GM20000 (cell line): ENCODE results near the gene RAD21L1.

Experiments used
- DNase-seq: peaks from one replicate; pipeline ENCODE4 v3.0.0; 2012; ENCODE audit warnings: low spot score
- TF ChIP-seq, protein P1 (sequence below): IDR thresholded peaks from 2 replicates; pipeline ENCODE4 v1.5.1; 2012; ENCODE audit warnings: mild to moderate bottlenecking, control low read depth; ENCODE audit errors: extremely low read depth, missing control alignments

The RAD21L1 gene

DNA sequence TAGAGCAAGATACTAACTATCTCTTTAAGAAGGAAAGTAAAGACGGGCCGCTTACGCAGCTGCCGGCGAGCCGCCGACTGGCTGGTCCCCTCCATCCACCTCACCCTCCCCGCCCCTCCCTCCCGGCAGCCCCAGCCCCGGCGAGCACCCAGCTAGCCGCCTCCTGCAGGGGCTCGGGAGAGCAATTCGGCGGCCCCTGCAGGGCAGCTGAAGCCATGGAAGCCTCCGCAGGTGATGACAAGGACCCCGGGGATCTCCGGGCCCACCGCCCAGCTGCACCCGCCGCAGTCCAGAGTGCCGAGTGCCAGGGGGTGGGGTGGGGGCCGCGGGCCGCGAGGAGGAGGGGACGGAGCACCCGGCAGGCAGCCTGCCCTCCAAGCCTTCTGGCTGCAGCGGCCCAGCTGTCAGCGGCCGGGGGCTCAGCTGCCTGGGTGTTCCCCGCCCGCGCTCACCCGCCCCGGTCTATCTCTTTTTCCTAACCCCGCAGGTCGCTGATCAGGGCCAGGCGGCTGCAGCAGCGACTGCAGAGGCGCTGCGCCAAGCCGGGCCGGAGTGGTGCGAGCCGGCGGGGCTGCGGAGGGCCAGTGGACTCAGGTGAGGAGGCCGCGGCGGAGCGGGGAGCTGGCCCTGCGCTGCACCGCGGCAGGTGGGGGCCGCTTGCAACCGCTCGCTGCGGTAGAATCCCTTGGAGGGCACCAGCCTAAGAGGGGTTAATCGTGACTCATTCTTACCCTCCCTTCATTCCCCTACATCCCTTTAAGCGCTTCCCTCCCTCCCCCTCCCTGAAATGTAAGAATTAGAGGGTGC lies 40.5 kb downstream of the RAD21L1 start, which contains the start of gene SNPH:
SNPH (plus strand) TSS at position 128 of the 807 bp plus-strand sequence. CDS start 29,946 bp downstream, outside the sequence.
- TF ChIP-seq, protein P1, sequence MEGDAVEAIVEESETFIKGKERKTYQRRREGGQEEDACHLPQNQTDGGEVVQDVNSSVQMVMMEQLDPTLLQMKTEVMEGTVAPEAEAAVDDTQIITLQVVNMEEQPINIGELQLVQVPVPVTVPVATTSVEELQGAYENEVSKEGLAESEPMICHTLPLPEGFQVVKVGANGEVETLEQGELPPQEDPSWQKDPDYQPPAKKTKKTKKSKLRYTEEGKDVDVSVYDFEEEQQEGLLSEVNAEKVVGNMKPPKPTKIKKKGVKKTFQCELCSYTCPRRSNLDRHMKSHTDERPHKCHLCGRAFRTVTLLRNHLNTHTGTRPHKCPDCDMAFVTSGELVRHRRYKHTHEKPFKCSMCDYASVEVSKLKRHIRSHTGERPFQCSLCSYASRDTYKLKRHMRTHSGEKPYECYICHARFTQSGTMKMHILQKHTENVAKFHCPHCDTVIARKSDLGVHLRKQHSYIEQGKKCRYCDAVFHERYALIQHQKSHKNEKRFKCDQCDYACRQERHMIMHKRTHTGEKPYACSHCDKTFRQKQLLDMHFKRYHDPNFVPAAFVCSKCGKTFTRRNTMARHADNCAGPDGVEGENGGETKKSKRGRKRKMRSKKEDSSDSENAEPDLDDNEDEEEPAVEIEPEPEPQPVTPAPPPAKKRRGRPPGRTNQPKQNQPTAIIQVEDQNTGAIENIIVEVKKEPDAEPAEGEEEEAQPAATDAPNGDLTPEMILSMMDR, result no peak
- DNase-seq, result peak; percentile 80

DNA sequence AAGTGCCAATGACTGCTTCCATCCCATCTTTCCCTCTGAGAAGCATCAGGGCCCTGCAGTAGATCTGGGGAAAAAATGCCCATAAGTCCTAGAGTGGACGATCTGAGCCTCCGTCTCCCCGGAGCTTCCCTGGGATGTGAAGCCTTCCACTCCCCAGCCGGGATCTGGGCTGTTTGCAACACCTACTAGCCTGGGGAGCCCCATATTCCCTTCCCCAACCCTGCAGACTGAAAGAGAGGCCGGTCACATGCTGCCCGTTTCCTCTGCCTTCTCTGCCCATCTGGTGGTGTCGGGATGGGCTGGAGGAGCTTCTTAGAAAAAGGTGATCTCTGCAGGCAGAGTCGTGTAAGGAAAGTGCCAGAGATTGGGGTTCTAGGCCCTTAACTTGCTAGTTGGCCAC lies 41.3 kb downstream of the RAD21L1 start:
- TF ChIP-seq, protein P1, result no peak
- DNase-seq, result peak; percentile 4

DNA sequence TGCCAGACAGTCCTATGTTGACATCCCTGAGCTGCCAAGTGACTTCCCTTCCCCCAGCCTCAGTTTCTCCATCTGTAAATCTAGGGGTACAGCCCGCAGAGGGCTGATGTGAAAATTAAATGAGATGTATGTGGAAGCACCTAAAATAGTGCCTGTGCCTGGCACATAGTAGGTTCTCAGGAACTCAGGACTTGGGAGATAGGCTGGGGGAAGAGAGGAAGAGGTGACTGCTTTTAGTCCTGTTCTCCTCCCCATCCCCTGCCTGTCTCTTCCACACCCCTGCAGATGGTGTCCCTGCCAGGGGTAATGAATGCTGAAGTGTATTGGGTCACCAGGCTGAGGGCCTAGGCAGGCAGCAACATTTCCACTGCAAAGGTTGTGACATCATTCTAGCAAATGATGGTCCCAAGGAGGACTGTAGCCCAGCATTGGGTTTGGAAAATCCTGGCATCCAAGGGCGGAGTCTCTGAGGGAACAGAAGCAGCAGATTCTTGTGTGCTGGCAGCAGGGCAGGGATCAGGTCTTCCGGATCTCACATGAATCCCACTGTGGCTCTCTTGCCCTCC lies 42.0 kb downstream of the RAD21L1 start:
- TF ChIP-seq, protein P1, result no peak
- peak; percentile 2 for DNase-seq

DNA sequence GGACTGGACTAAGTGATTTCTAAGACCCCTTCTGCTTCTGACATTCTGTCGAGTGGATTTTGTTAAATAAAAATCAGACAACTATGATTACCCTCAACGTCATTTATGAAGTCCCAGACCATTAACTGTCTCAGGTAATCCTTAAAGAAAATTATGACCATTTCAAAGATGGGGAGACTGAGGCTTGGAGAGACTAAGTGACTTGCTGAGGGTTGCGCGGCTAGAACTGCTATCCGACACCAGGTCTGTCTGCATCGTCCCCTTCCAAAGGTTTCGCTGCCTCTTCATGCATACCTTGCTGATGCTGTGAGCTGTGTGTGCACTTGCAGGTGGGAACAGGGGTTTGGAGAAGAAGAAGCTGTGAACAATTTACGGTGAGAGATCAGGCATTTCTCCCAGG lies 43.4 kb downstream of the RAD21L1 start:
- TF ChIP-seq, protein P1, result no peak
- DNase-seq, result no peak

DNA sequence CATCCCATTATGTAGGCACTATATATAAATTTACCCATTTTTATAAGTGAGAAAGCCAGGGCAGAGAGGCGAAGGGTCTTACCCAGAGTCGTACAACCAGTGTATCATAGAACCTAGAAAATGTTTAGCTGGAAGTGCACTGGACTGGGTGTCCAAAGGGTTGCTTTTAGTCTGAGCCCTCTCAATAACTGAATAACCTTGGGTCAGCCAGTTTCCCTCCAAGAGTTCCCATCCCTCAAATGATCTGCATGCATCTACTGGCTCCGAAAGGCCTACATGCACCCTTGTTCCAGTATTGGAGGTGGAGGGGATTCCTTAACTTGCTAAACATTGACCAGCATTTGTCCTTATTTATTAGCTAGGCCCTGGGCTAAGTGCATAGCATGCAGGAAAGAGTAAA lies 44.0 kb downstream of the RAD21L1 start:
- no peak for DNase-seq
- TF ChIP-seq, protein P1, result no peak

DNA sequence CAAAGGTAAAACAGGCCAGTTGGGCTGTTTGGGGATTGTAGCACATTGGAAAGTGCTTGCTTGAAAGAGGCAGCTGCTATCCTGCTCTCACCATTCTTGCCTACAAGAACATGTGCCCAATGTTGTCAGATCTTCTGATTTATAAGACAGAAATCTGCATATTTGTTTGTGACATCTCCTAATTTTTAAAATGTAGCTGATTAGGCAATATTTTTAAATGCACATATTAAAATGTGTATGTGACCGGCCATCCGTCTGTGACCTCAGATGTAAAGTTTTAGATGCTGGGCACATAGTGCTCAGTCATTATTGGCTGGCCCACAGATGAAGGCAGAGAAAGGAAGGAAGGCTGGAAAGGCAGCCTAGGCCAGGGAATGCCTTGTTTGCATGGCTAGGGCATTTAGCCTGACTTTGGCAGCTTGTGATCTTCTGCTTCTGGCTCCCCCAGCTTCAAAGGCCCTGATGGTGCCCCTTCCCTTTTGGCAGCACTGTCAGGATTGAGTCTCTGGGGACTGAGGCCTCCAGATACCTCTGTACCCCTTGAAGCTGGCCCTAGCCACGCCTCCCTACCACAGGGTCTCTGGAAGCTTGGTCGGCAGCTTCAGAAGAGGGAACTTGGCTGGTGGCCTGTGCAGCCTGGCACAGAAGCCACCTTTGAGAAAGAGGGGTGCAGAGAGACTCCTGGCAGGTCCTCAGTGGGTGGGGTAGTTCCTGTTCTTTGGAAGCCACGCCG lies 46.7 kb downstream of the RAD21L1 start:
- TF ChIP-seq, protein P1, result no peak

DNA sequence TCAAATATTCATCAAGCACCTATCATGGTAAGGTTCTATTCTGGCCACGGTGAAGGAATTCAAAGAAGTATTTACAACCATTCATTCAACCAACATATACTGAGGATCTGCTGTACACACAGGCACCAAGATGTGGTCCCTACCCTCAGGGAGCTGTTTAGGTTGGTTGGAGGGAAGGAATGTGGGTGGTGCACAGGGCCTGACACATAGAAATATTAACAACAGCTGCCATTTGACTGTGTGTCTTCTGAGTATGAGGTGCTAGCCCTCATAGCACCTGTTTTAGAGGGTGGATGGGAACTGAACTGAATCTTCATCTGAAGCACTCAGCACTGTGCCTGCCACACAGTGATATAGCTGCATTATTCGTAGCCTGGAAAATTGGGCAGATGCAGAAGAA lies 47.5 kb downstream of the RAD21L1 start:
- DNase-seq, result no peak
- TF ChIP-seq, protein P1, result no peak

More for the DNA sequence above, 46.7 kb downstream of the RAD21L1 start:
- no peak for DNase-seq
